ENCODE results near the gene RARA.
A peak's percentile ranks its signal among the peaks of the same experiment; 100 is the strongest.

RARA gene

GRCh38 chr17:40327735-40328385 is 18.9 kb downstream of the RARA start:
- no peak for DNase-seq (ENCODE audit: low read depth, low spot score)

GRCh38 chr17:40328386-40328766 is 19.4 kb downstream of the RARA start:
- no peak for DNase-seq (ENCODE audit: low read depth, low spot score)

- DNase-seq (ENCODE audit: low read depth, low spot score) = no peak
Observed at GRCh38 chr17:40329839-40330794, 21.1 kb downstream of the RARA start.

GRCh38 chr17:40330850-40331470 is 22.0 kb downstream of the RARA start:
- no peak for DNase-seq (ENCODE audit: low read depth, low spot score)

- DNase-seq (ENCODE audit: low read depth, low spot score) = no peak
Observed at GRCh38 chr17:40331743-40332641, 23.0 kb downstream of the RARA start.

GRCh38 chr17:40333781-40334448 is 24.9 kb downstream of the RARA start:
- no peak for DNase-seq (ENCODE audit: low read depth, low spot score)

GRCh38 chr17:40335620-40336019 is 26.6 kb downstream of the RARA start:
- DNase-seq (ENCODE audit: low read depth, low spot score) = no peak

GRCh38 chr17:40337351-40337750 is 28.4 kb downstream of the RARA start:
- DNase-seq (ENCODE audit: low read depth, low spot score) = no peak

GRCh38 chr17:40338058-40338457 is 29.1 kb downstream of the RARA start:
- DNase-seq (ENCODE audit: low read depth, low spot score) = no peak

GRCh38 chr17:40338941-40339649 is 30.1 kb downstream of the RARA start:
- no peak for DNase-seq (ENCODE audit: low read depth, low spot score)

GRCh38 chr17:40340327-40340726 is 31.3 kb downstream of the RARA start:
- no peak for DNase-seq (ENCODE audit: low read depth, low spot score)

GRCh38 chr17:40340880-40341807 is 32.2 kb downstream of the RARA start:
- DNase-seq (ENCODE audit: low read depth, low spot score) = peak; percentile 56

GRCh38 chr17:40341808-40342503 is 33.0 kb downstream of the RARA start:
- no peak for DNase-seq (ENCODE audit: low read depth, low spot score)

- DNase-seq (ENCODE audit: low read depth, low spot score) = no peak
Observed at GRCh38 chr17:40342504-40343218, 33.7 kb downstream of the RARA start.

- DNase-seq (ENCODE audit: low read depth, low spot score) = no peak
Observed at GRCh38 chr17:40343219-40344119, 34.5 kb downstream of the RARA start.

GRCh38 chr17:40344421-40345160 is 35.6 kb downstream of the RARA start:
- DNase-seq (ENCODE audit: low read depth, low spot score) = no peak

All from activated naive CD8-positive, alpha-beta T cell treated with anti-CD3 and anti-CD28 coated beads, Interleukin-2, amount 50 U/mL, for 16 hours (primary cell).